ENCODE data around the gene MYLK. TPM values are rescaled to one million over a fixed set of nuclear protein-coding genes. Genes with fewer than 3 reads are reported as not detected.

The MYLK gene
- total and polyA plus RNA-seq, 7 donors = 3.2 to 13.7 (median 5.8) TPM

DNA sequence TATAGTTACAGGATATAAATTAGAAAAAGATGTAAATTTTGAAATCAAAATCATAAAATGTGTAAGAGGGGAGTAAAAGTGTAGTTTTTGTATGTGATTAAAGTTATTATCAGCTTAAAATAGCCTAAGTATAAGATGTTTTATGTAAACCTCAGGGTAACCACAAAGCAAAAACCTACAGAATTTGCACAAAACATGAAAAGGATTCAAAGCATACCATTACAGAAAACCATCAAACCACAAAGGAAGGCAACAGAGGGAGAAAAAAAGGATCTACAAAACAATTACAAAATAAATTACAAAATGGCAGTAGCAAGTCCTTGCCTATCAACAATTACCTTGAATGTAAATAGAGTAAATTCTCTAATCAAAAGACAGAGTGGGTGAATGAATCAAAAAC lies 36.7 kb upstream of the MYLK start:
- H3K36me3 ChIP-seq (ENCODE audit: insufficient read depth in 1 of 2, low read depth in 1 of 2) = no peaks in the 10 kb centered on the region
- no peak overlapping the region for H3K27ac ChIP-seq
- intact Hi-C loops (cut with DNase I) = no loop called here
- no peak overlapping the region for H3K4me3 ChIP-seq
- TF ChIP-seq, protein P1, sequence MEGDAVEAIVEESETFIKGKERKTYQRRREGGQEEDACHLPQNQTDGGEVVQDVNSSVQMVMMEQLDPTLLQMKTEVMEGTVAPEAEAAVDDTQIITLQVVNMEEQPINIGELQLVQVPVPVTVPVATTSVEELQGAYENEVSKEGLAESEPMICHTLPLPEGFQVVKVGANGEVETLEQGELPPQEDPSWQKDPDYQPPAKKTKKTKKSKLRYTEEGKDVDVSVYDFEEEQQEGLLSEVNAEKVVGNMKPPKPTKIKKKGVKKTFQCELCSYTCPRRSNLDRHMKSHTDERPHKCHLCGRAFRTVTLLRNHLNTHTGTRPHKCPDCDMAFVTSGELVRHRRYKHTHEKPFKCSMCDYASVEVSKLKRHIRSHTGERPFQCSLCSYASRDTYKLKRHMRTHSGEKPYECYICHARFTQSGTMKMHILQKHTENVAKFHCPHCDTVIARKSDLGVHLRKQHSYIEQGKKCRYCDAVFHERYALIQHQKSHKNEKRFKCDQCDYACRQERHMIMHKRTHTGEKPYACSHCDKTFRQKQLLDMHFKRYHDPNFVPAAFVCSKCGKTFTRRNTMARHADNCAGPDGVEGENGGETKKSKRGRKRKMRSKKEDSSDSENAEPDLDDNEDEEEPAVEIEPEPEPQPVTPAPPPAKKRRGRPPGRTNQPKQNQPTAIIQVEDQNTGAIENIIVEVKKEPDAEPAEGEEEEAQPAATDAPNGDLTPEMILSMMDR (IDR thresholded peaks at IDR 0.05) = no peak
- DNase-seq = no peak
- H3K4me1 ChIP-seq = no peaks in the 10 kb centered on the region
- no peak for ATAC-seq
- no peaks in the 10 kb centered on the region for H3K27me3 ChIP-seq (ENCODE audit: insufficient read depth in 3 of 3, low read length in 2 of 3)
- H3K9me3 ChIP-seq = peaks cover 14% of the 10 kb centered on the region

DNA sequence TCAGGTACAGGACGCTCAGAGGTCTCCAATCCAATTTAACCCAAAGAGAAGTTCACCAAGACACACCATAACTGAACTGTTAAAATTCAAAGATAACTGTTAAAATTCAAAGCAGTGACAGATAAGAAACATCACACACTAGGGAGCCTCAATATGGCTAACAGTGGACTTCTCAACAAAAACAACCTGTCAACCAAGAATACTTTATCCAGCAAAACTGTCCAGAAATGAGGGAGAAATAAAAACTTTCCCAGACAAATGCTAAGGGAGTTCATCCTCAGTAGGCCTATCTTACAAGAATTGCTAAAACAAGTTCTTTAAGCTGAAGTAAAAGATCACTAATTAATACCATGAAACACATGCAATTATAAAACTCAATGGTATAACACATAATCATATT lies 36.3 kb upstream of the MYLK start:
- no peaks in the 10 kb centered on the region for H3K36me3 ChIP-seq (ENCODE audit: insufficient read depth in 1 of 2, low read depth in 1 of 2)
- no peak overlapping the region for H3K4me3 ChIP-seq
- WGBS, 3 donors = 96 to 100% (median 98%) methylated on average over 1 of the region's 1 CpG

DNA sequence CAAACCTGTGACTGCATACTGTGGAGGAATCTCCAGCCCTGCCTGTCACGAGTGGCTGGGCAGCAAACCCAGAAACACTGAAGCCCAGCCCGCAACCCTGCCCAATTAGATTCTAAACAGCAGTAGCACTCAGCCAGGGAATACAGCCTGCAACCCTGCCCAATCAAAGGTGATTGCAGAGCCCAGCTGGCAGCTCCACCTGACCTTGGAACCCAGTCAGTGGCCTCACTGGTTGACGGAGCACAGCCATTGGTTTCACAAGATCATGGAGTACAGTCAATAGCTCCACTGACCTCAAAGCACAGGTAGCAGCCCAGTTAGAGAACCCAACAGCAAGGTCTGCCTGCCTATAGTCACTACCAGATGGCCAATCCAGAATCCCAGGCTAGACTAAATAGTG lies 35.2 kb upstream of the MYLK start:
- Histone ChIP-seq H3K27me3 (ENCODE audit: insufficient read depth in 3 of 3, low read length in 2 of 3) (no peaks in the 10 kb centered on the region), H3K4me3 (no peak overlapping the region), H3K36me3 (ENCODE audit: insufficient read depth in 1 of 2, low read depth in 1 of 2) (peaks cover 0 to 10% of the 10 kb centered on the region in 2 donors), H3K4me1 (no peaks in the 10 kb centered on the region), H3K27ac (no peak overlapping the region), H3K9me3 (peaks cover 14% of the 10 kb centered on the region)
- intact Hi-C loops (cut with DNase I) = no loop called here
- TF ChIP-seq, protein P1 (IDR thresholded peaks at IDR 0.05) = no peak
- 73 to 100% (median 81%) methylated on average over 3 of the region's 3 CpGs for WGBS, 3 donors
- ATAC-seq (no peak), DNase-seq (no peak)

More for the DNA sequence above, 36.3 kb upstream of the MYLK start:
- peaks cover 14% of the 10 kb centered on the region for H3K9me3 ChIP-seq
- ATAC-seq = no peak
- intact Hi-C loops (cut with DNase I) = no loop called here
- H3K4me1 ChIP-seq = no peaks in the 10 kb centered on the region
- TF ChIP-seq, protein P1 (IDR thresholded peaks at IDR 0.05) = no peak
- no peak for DNase-seq
- no peaks in the 10 kb centered on the region for H3K27me3 ChIP-seq (ENCODE audit: insufficient read depth in 3 of 3, low read length in 2 of 3)
- no peak overlapping the region for H3K27ac ChIP-seq

DNA sequence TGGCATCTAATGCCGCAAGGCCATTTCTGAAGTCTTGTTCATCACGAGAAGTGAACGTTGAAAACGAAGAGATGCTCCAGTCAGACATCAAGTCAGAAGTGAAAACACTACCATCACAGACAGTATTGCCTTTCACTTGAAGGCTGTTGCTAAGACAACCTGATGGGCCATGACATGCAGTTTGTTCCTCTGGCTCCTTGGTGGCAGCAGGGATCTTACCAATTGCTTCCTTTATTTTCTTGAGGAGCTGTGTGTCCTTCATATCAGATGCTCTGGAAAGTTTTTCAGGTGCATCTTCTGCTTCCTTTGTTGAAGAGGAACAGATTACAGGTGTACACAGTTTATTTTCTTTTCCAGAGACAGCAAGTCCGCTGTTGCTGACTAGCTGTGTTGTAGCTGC lies 30.7 kb upstream of the MYLK start:
- ATAC-seq (no peak), DNase-seq (no peak)
- intact Hi-C loops (cut with DNase I) = no loop called here
- Histone ChIP-seq H3K27me3 (ENCODE audit: insufficient read depth in 3 of 3, low read length in 2 of 3) (no peaks in the 10 kb centered on the region), H3K9me3 (no peaks in the 10 kb centered on the region), H3K27ac (no peak overlapping the region), H3K4me1 (no peaks in the 10 kb centered on the region), H3K4me3 (no peak overlapping the region), H3K36me3 (ENCODE audit: insufficient read depth in 1 of 2, low read depth in 1 of 2) (peaks cover 0 to 12% of the 10 kb centered on the region in 2 donors)
- TF ChIP-seq, protein P1 (IDR thresholded peaks at IDR 0.05) = no peak
- 76 to 96% (median 76%) methylated on average over 5 of the region's 5 CpGs for WGBS, 3 donors

DNA sequence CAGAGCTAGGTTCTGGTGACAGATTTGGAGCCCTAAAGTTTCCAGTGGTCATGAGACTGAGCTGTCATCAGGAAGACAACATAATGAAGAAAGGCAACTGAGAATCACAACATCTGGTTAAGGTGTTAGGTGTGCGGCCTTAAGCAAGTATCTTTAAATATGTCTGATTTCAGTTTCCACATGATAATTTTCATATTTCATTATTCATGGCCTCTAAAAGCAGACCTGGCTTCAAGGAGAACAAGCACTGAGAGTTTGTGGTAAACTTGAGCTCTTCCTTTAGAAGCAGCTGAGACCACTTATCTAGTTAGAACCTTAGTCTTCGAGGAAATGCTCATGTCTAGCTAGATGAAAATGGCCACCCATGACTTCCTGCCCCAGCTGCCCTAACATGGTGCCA lies 25.7 kb upstream of the MYLK start:
- DNase-seq (no peak), ATAC-seq (no peak)
- intact Hi-C loops (cut with DNase I) = no loop called here
- Histone ChIP-seq H3K36me3 (ENCODE audit: insufficient read depth in 1 of 2, low read depth in 1 of 2) (peaks cover 0 to 7% of the 10 kb centered on the region in 2 donors), H3K4me3 (no peak overlapping the region), H3K27me3 (ENCODE audit: insufficient read depth in 3 of 3, low read length in 2 of 3) (no peaks in the 10 kb centered on the region), H3K4me1 (no peaks in the 10 kb centered on the region), H3K9me3 (no peaks in the 10 kb centered on the region), H3K27ac (no peak overlapping the region)
- TF ChIP-seq, protein P1 (IDR thresholded peaks at IDR 0.05) = no peak
- 94 to 96% (median 95%) methylated on average over 2 of the region's 2 CpGs for WGBS, 3 donors
